ENCODE measurements around the gene PKN3.

Gene PKN3

DNA sequence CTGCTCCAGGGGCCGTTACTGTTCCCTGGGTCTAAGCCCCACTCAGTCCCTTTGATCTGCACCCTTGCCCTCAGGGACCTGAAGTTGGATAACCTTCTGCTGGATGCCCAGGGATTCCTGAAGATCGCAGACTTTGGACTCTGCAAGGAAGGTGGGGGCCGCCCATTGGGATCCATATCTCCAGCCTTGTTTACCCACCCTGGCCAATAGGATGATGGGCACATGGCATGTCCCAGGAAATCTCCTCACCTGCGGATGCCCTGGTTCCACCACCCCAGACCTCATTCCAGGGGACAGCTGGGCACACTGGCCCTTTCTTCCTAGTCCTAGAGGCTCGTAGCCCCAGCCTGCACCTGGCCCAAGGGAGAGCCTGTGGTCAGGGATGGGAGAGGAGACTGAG, 16.2 kb downstream of the PKN3 start:
- DNase-seq = no peak

DNA sequence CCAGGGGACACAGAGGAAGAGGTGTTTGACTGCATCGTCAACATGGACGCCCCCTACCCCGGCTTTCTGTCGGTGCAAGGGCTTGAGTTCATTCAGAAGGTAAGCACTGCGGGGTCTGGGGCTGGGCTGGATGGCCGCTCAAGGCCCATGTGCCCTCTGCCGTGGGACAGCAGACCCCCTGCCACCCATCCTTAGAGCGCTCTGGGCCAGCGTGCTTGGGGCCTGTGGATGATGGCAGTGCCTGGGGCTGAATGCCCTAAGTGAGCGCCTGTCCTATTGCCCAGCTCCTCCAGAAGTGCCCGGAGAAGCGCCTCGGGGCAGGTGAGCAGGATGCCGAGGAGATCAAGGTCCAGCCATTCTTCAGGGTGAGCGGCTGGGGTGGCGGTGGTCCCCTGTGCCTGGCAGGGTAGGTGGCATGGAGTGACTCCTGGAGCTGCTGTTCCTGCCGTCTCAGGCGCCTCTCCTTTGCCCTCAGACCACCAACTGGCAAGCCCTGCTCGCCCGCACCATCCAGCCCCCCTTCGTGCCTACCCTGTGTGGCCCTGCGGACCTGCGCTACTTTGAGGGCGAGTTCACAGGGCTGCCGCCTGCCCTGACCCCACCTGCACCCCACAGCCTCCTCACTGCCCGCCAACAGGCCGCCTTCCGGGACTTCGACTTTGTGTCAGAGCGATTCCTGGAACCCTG, 17.8 kb downstream of the PKN3 start:
- DNase-seq = no peak

DNA sequence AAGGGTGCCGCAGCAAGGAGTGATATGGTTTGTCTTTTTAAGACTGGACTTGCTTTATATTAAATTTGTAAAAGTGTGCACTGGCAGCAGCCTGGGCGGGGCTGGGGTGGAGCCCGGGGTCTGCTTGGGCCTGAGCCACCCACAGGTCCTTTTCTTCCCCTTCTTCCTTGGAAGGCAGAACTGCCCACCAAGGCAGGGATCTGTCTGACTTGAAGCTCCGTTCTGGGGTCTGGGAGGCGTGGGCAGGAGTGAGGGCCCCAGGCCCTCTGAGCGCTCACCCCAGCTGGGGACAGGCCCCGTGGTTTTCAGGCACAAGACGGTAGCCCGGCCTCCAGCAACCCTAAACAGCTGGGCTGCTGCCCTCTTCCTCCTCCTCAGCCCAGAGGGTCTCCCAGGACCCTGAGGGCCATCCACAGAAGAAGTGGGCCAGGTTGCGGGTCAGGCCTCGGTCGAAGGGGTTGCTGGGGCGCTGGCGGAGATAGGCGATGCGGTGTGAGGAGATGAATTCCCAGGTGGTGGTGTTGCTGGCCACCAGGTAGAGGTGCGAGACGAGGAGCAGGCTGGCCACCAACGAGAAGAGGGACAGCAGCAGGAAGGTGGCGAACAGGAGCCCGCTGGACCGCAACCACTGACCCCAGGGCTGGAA, 18.7 kb downstream of the PKN3 start:
- no peak for DNase-seq

DNA sequence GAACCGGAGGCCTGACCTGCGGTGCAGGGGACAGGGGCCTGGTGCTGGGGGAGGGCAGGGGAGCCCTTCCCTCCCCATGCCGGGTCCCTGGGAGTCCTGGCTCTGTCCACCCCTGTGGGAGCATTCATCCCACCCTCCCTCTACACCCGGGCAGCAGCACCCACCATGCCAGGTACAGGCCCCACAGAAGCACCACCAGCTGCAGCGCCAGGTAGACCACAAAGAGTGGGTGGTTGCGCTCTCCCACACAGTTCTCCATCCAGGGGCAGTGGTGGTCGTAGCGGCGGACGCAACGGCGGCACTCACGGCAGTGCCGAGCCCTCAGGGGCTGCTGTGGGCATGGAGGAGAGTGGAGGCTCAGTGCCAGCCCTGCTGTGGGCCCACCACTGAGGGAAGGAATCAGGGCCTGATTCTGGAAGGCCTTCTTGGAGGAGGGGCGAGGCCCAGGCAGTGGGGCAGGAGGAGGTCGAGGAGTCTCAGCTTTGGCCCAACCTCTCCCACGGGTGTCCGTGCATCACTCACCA, 19.2 kb downstream of the PKN3 start:
- DNase-seq = no peak

DNA sequence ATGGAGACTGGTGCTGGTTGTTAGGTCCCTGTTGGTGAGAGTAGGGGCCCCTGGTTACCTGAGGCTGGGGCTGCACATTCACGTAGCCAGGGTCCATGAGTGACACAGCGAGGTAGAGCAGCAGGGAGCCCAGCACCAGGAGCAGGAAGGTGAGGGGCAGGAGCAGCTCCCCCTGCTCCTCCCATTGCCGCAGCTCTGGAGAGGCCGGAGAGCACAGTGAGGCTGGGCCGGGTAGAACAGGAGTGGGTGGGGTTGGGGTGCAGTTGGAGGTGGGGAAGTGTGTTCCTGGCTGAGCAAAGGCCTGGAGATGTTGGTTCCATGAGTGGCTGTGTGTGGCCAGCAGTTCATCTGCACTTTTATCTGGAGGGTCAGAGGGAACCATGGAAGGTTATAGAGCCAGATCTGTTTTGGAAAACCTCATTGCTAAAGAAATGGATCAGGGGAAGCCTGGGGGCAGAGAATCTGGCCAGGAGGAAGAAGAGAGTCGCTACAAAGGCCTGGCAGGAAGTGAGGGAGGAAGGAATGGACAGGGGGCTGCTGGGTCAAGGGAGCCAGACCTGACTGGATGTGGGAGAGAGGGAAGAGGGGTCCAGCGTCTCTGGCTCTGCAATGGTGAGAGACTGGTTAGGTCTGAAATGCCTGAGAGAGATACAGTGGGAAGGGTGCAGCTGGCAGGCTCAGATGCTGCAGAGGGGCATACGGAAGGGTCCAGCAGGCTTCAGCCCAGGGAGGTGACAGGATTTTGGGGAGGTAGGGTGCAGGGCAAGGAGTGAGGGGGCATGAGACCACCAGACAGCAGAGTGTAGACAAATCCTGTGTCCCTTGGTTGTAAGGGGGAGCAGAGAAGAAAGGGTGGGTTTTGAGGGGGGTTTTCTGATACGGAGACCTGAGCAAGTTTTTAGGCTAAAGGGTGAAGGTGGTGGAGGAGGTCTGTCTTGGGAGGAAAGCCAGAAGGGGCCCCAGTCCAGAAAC, 20.4 kb downstream of the PKN3 start:
- no peak for DNase-seq

DNA sequence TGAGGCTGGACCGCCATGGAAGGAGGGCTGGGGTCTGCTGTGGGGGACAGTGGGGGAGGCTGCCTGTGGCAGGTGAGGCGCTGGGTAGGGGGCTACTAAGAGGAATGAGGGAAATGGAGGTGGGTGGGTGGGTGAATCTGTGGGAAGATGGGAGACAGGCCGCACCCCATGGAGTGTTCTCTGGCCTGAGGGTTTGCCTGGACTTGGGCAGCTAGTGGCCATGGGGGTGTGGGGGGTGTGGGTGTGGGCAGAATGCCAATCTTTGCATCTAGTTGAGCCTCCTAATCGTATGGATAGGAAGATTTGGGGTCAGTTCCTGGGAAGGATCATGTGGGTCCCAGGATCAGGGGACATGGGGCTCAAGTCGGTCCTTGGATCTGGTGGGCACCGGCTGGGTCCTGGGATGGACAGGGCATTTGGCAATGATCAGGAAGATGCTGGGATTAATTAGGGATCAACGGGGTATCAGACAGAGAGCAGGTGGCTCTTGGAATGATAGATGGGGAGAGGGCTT, 21.1 kb downstream of the PKN3 start:
- DNase-seq = no peak

DNA sequence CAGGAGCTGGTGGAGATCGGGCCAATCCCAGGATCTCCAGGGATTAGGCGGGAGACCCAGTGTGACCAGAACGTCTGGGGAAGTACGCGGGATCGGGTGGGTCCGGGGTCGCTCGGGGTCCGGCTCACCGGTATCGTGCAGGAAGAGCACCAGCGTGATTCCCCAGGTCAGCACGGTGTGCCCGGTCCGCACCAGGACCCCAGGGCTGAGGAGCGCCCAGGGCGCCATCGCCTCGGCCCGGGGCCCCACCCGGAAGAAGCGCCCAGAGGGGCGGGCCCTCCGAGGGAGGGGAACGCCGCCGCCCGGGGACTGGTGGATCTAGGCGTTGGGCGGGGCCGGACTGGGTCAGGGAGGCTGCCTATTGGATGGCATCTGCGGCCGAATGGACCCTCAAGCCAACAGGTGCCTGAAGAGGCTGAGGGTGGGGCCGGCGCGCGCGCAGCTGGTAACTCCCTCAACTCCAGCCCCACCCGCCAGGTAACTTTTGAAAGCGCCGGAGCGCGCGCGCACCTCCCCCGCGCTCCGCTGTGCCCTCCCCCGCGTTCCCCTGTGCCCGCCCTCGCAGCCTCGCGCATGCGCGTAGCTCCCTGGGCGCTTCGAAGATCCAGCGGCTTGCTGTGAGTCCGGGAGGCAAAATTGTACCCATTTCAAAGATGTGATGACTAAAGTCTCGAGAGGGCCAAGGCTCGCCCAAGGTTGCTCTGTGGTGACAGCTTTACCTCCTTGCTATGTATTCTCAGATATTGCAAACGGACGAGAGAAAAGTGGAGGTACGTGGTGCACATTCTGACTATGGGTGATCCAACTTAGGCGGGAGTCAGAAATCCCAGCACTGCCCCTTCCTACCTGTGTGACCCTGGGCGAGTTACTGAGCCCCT, 21.8 kb downstream of the PKN3 start, which contains the start of gene ZDHHC12:
Gene ZDHHC12 (minus strand): TSS at position 262 of the 878 bp plus-strand sequence. CDS start 34 bp downstream, at position 228.
- DNase-seq = peak; percentile 94

DNA sequence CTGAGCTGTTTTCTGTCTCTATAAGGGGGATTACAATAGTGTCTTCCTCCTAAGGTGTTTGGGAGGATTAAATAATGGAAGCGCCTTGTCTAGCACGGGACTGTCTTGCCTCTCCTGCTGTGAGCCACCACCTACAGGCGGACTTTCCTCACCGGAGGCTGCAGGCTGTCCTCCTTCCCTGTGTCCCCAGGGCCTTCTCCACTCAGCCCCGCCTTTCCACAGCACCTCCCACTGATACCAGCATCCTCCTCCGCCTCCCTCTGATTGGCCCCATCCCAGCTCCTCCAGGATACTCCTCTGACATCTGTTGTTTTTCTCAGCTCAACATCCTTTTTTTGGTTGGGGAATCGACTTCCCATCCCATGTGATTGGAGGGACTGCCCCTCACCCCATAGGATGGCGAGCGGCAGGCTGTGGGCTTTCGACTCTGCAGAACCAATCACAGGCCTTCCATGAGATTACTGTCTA, 22.5 kb downstream of the PKN3 start:
- DNase-seq = peak; percentile 94

DNA sequence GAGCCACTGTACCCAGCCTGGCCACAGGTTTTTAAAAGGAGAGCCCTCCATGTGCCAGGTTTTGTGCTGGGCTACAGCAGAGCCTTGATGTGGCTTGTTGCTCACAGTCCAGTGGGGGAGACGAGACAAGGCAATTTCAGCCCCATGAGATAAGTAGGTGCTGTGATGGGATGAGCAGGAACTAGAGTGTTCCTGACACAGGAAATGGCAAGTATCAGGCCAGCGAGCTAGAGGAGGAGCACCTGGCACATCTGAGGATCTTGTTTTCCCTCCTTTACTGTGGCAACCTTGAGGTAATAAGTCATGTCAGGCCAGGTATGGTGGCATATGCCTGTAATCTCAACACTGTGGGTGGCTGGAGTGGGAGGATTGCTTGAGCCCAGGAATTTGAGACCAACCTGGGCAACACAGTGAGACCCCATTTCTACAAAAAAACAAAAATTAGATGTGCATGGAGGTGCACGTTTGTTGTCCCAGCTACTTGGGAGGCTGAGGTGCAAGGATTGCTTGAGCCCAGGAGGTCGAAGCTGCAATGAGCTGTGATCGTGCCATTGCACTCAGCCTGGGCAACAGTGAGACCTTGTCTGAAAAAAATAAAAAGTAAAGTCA, 25.4 kb downstream of the PKN3 start:
- no peak for DNase-seq

DNA sequence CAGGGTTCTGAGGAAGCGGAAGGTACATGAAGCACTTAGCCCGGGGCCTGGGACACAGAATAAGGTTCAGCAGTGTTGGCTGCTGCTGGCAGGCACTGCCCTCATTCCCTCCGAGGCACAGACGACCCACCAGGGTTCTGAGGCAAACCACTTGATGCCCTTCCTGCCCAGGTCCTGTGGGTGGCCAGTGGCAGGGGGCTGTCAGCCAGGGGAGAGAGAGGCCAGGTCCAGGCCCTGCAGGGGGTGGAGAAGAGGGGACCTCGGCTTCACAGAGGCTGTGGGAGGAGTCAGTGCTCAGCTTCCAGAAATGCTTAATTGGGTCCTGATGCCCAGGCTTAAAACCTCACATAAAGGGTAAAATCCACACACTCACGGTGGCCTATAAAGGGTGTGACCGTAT, 26.0 kb downstream of the PKN3 start:
- DNase-seq = peak; percentile 29

DNA sequence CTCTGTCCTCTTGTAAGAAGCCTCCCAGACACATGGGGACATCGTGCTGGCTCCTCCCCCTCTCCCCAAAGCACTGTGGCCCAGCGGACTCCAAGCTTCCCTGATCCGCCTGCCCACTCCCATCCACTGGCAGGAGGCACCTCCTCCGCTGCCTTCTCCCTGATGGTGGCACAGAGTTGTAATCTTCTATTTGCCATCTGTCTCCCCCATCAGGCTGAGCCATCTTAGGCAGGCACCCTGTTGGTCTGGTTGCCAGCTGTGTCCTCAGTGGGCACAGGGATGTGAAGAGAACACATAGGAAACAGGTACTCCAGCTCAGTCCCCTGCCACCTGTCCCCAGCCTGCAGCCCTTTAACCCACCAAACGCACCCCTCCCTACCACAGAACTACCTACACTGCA, 27.0 kb downstream of the PKN3 start:
- DNase-seq = peak; percentile 53

DNA sequence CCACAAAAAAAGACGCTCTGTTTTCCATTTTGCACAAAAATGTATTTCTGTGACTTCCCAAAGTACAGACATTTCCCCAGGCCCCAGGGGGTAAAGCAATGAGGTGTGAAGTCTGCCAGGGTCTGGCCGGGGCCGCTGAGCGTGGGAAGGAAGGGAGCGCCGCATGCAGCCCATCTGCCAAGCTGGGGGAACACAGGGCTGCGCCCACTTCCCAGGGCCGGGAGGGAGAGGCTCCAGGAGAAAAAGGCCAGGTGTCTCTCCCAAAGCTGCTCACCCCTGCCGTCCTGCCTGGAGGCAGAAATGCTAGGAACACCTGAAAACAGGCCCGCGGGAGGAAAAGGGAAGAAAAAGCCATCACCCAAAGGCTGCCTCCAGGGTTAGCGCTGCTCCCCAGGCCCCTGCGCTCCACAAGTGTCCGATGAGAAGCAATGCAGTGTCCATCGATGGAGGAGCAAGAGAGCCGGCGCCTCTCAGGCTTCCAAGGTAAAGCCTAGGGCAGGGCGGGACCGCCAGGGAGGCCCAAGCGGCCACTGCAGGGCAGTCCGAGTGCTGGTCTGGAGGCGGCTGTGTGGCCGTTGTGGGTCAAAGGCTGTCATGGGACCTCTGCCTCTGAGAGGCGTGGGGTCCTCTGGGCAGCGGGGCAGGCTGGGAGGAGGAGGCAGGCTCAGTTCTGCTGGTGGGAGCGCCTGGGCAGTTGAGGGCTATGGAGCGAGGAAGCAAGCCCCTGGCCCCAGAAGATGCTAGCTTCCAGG, 27.6 kb downstream of the PKN3 start:
- DNase-seq = peak; percentile 35

DNA sequence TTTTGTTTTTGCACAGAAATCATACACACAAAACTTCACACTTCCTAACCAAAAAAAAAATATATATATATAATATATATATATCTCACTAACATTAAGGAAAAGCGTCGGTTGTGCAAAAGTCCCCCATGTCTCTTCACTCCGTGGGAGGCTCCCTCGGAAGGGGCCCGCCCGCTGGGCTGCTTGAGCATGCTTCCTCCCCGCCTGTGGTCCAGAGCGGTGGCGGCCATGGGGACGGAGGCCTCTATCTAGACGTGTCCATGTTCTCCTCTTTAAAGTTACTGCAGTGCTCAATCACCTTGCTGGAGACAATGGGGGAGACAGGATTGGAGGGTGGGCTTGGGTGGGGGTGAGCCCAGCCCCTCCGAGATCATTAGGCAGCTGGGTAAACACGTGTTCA, 28.8 kb downstream of the PKN3 start:
- no peak for DNase-seq

DNA sequence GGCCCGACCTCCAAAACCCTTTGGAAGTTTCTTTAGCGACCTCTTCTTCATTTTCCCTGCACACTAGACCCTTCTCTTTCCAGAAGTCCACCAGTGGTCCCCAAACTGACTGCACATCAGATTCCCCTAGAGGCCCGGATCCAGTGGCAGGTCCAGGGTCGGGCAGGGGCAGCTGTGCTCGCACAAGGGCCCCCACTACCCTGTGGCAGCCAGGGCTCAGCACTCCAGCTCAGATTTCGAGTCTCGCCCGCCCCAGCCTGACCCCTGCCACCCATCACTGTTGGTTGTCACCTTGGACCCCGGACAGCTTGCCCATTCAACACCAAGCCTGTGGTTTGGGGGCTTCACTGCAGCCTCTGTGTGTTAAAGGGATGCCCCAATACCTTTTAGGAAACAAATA, 29.4 kb downstream of the PKN3 start:
- no peak for DNase-seq

DNA sequence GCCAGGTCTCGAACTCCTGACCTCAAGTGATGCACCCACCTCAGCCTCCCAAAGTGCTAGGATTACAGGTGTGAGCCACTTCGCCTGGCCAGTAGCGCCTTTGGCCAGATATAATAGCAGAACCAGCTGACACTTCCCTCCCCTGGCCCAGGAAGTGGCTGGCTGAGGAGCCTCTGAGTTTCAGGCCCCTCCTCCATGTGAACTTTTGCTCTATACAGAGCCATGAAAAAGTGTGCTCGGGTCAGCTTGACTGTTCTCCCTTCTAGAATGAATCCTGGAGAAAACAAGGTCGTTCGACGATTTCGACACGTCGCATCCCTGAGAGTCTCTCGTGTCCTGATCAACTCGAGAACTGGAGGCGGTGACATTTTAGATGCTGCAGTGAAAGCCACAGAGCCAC, 30.3 kb downstream of the PKN3 start:
- no peak for DNase-seq

DNA sequence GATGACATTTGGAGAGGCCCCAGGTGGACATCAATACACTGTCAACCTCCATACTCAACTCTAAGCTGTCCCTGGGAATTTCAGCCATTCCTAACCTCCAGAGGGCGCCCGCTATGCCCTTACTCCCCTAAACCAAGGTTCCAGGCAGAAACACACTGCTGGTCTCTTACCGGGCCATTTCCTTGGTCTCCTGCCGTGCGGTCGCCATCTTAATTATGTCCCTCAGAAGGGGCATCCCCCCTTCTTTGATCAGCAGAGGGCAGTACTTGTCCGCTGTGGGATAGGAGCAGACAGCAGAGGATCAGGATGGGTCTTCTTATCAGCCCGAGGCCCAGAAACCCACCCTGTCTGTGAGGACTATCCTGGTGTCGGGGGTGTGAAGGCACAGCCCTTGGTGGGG, 31.0 kb downstream of the PKN3 start:
- peak; percentile 83 for DNase-seq

DNA sequence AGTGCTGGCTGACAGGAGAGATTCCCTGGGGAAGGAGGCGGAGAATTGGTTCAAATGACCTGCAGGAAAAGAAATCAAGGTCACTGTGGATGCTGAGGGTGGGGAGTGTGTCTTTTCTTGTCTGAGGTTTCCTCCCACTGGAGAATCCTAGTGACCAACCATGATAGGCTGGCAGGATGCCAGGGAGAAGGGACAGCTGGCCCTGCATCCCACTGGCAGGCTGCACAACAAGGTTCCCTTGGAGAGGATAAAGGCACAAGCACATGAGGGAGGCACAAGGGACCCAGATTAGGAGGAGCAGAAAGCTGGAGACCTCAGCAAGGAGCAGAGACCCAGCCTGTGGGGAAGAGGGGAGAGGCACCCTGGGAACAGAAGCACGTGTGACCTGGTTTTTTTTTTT, 33.1 kb downstream of the PKN3 start:
- no peak for DNase-seq

DNA sequence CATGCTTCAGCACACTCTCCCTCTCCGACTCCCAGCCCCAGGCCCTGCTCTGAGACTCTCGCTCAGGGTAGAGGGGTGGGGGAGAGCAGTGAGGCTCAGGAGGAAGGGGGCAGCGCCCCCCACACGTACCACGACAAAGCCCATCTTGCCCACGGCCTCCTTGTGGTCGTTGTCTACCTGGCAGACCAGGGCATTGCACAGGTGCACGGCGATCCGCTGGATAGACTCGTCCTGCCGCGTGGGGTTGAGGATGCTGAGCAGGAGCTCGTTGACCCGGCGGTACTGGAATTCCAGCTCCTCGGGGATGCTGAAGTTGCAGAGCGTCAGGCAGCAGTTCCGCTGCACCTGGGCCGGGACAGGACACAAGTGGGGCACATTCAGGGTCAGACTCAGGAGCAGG, 40.1 kb downstream of the PKN3 start:
- no peak for DNase-seq

DNA sequence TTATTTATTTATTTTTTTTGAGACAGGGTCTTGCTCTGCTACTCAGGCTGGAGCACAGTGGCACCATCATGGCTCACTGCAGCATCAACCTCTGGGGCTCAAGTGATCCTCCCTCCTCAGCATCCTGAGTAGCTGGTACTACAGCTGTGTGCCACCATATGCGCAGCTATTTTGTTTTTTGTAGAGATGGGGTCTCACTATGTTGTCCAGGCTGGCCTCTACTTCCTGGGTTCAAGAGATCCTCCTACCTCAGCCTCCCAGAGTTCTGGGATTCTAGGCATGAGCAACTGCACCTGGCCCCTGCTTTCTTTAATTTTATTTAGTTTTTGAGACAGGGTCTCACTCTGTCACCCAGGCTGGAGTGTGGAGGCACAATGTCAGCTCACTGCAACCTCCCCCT, 41.1 kb downstream of the PKN3 start:
- no peak for DNase-seq

DNA sequence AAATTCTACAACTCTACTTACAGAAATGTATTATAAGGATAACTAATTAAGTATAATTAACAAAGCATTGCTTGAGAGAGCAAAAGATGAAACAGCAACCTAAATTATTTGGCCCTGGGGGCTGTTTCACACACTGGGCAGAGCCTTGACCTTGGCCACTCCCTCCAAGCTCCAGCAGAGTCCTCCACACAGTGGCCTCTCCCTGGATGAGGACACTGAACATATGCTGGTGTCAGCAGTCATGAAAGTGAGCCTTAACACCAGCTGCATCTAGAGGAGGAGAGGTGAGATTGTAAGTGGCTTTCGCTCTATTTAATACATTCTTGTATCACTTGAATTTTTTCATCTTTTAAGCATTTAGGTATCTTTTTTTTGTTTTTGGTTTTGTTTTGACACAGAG, 44.9 kb downstream of the PKN3 start:
- no peak for DNase-seq
